ENCODE results near the gene ZNRF2.
"Not testable (repeated sequence)": the region's sequence is repeated elsewhere in the genome, so short reads cannot be mapped to it uniquely, and the experiment has no call there.

Gene ZNRF2

DNA sequence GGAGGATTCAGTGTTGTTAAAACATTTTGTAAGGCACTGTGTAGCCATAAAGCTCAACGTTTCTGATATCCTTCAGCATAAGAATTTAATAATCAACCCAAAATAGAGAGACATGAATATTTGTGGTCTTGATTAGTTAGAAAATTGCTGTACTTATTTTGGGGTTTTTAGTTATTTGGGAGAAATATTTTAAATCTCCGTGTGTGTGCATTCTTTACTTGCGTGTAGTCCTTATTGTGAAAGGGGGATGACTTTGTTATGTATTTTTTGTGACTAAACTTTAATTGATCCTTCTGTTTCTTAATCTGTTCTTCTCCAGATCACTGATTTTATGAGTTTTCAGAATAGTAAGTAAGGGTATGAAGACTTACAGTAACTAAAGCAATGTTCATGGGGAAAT, 81.2 kb downstream of the ZNRF2 start:
- DNase-seq = no peak

DNA sequence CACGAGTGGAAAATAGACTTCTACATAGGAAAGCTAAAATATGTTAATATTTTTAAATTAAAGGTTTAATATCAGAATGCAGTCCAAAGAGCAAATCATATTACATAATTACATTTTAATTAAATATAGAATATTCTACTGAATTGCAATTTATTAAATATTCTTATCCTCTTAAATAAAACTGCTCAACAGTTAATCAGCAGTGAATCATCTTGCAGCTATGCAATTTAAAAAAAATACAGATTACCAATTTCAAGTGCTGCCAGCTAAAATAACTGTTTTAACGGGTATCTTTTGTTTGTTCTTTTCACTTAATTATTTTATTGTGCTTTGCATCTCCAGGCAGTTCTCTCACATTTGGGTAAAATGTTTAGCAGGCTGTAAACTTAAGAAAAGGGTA, 82.2 kb downstream of the ZNRF2 start:
- no peak for DNase-seq

- DNase-seq = no peak
These were observed 83.2 kb downstream of the ZNRF2 start for GRCh38 chr7:30367561-30367960.

DNA sequence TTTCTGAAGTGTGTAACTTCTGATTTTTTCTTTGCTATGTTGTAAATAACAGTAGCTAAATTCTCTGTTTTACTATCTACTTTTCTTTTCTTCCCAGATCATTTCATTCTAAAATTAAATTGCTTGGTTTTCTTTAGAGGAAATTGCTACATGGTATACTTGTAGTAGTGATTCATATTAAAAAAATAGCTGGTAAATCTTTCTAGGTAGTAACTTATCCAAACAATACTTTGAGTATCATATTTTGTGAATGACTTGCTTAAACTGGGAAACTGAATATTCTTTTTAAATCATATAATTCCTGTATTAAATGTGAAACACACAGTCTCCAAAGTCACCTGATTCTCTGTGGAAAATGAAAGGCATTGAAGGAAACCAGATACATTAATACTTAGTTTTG, 85.5 kb downstream of the ZNRF2 start:
- DNase-seq = no peak

GRCh38 chr7:30371321-30371720, 86.9 kb downstream of the ZNRF2 start:
- DNase-seq = no peak

DNA sequence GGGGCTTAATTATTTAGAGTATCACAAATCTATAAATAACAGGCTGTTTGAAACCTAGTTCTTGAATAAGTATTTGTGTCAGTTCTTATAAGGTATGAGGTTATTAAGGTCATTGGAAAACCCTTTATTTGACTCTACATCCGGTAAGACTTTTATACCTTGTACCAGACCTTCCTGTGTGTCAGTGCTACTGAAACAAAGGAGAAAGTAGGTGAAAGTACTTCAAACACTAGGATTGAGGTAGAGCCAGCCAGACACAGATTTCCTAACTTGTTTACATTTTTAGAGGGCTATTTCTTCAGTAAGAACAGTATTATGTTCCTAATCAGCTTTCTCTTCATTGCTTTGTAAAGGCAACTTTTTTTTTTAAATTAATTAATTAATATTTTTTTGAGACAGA, 93.9 kb downstream of the ZNRF2 start:
- no peak for DNase-seq

- no peak for DNase-seq
These were observed 94.7 kb downstream of the ZNRF2 start for GRCh38 chr7:30379131-30379530.

GRCh38 chr7:30379741-30380140, 95.3 kb downstream of the ZNRF2 start:
- DNase-seq = no peak

DNA sequence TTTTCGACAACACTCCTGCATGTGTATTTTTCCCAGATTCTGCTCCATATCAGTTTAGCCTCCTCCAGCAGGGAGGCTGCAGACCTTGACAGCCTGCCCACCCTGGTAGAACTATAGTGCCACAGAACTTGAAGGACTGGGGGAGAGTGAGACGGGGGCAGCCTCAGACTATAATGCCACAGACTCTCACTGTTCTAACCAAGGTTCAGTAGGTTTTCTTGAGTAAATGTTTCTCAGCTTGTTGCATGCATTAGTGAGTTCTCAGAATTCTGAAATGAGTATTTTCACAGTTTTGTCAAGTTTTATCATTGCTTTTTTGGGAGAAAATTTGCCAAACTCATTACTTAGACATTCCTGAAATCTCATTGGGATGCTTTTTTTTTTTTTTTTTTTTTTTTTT, 95.9 kb downstream of the ZNRF2 start:
- DNase-seq = no peak

DNA sequence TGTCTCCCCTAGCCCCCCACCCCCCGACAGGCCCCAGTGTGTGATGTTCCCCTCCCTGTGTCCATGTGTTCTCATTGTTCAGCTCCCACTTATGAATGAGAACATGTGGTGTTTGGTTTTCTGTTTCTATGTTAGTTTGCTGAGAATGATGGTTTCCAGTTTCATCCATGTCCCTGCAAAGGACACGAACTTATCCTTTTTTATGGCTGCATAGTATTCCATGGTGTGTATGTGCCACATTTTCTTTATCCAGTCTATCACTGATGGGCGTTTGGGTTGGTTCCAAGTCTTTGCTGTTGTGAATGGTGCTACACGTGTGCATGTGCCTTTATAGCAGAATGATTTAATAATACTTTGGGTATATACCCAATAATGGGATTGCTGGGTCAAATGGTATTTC, 96.4 kb downstream of the ZNRF2 start:
- not testable (repeated sequence) for DNase-seq

- no peak for DNase-seq
These were observed 98.2 kb downstream of the ZNRF2 start for GRCh38 chr7:30382607-30383006.

DNA sequence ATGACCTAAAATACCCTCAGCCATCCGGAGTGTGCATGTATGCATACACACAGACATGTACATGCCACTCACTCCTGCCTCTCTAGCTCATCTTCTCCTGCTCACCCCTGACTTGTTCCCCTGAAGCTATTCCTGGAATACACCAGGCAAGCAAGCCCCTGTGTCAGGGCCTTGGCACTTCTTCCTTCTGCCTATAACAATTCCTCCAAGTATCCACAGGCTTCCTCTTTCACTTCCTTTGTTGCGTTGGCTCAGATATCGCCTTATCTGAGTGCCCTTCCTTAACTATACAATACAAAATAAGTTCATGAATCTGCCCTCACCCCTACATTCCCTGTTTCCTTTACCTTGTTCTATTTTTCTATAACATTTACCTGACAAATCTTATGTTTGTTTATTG, 105.4 kb downstream of the ZNRF2 start:
- no peak for DNase-seq

DNA sequence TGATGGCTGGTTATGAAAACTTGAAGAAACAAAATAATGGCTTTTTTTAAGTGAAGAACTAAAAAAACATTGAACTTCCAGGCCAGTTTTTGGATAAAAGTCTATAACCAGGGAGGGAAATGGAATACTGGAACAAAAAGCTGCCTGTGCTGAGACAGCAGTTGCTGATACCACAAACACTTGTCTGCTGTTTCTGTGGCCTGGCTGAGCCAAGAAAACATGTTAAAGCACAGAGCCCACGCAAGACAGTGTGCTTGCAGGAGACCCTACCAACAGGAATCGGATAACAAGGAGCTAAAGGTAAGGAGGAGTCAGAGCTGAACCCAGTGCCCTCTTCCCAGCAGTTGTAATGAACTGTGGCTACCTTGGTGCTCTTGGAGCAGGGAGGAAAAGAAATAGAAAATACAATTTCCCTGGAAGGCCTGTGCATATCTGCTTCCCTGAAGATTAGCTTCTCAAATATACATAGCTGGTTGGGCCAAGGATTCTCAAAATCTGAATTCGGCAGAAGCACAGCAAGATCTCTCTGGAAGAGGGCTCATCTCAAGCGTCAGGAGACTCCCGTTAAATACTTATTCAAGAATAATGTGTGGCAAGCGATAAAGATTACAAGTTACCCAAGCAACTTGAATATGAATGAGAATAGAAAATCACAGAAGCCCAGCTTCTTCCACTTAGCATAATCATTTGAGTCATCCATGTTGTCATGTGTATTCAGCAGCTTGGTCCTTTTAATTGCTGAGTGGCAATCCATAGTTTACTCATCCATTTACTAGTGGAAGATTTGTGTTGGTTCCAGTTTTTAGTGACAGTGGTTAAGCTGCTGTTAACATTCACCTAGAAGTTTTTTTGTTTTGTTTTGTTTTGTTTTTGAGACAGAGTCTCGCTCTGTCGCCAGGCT, 106.6 kb downstream of the ZNRF2 start:
- no peak for DNase-seq

DNA sequence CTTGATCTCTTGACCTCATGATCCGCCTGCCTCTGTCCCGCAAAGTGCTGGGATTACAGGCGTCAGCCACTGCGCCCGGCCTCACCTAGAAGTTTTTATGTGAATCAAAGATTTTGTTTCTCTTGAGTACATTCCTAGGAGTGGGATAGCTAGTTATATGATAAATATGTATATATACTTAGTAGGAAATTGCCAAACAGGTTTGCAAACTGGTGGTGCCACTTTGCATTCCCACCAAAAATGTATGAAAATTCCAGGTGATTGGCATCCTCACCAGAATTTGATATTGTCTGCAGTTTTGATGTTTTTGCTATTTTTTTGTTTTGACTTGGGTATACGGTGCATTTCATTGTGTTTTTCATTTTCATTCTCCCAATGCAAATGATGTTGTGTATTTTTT, 107.4 kb downstream of the ZNRF2 start:
- no peak for DNase-seq

GRCh38 chr7:30395676-30396075, 111.3 kb downstream of the ZNRF2 start:
- no peak for DNase-seq

GRCh38 chr7:30396389-30396788, 112.0 kb downstream of the ZNRF2 start:
- no peak for DNase-seq

GRCh38 chr7:30403477-30403876, 119.1 kb downstream of the ZNRF2 start:
- DNase-seq = no peak

- DNase-seq = no peak
These were observed 120.8 kb downstream of the ZNRF2 start for GRCh38 chr7:30405179-30405578.

- DNase-seq = no peak
These were observed 122.4 kb downstream of the ZNRF2 start for GRCh38 chr7:30406664-30407425.

GRCh38 chr7:30411173-30411572, 126.8 kb downstream of the ZNRF2 start:
- no peak for DNase-seq

DNA sequence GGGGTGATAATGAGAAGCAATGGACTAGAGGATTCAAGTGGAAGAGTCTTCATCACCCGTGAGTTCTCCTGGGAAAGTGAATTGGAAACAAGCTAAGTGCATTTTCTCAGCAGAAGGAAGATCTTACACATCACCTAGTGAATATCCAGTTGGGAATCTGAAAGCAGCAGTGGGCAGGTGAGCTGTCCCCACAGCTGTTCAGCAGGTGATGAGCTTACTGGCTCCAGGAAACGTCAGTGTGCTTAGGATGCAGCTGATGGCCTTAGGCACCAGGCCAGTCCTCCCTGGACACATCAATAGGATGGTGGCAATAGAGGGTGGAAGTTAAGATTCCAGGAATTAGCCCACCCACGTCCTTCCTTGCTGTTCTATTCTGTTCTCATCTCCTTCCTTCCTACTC, 127.5 kb downstream of the ZNRF2 start:
- no peak for DNase-seq

- no peak for DNase-seq
These were observed 128.5 kb downstream of the ZNRF2 start for GRCh38 chr7:30412782-30413504.

- no peak for DNase-seq
These were observed 129.5 kb downstream of the ZNRF2 start for GRCh38 chr7:30413864-30414263.

Data from NCI-H2171 (cell line).